GM12878 (cell line): ENCODE measurements around the gene MRPS9. TPM values are rescaled to one million over a fixed set of nuclear protein-coding genes. Genes with fewer than 3 reads are reported as not detected.

ENCODE experiments used
- polyA plus RNA-seq, 11 experiments: library from polyadenylated mRNA; depleted of rRNA in 4 of 11; unstranded in 6 of 11; stranded (reverse) in 5 of 11; fragments of >200 nt; fragmentation: Nextera tagmentation in 4 of 11; fragmentation: Illumina TruSeq in 1 of 11; extraction: Ambion mirVana in 4 of 11; extraction: Trizol in 1 of 11; gene quantifications; 1 replicate in 1 of 11; 2 replicates in 10 of 11; pipeline versions ENCODE4 v1.2.1 to v1.2.3, GENCODE V29; 2011 to 2016; ENCODE audit warnings: inconsistent platforms in 2 of 11, missing spikeins in 2 of 11, low read depth in 1 of 11
- total RNA-seq, 4 experiments: library from RNA; depleted of rRNA in 3 of 4; stranded (reverse); fragments of >200 nt in 3 of 4; fragmentation: Illumina TruSeq in 1 of 4; extraction: Trizol in 1 of 4; gene quantifications; 2 replicates each; pipeline versions ENCODE4 v1.2.1 to v1.2.3, GENCODE V29; 2013 to 2021

The MRPS9 gene
- total and polyA plus RNA-seq, 10 of the 15 experiments (the other 5 are each of a cell fraction or from before 2014, with no cell fraction given): 39.1 to 111 (median 63.4) TPM

Other genes starting within 250 kb of the MRPS9 start
- gene POU3F3, start 184.0 kb upstream of the MRPS9 start, total RNA-seq (2014; rRNA removed): not detected in 2 replicates
- not detected in 2 replicates for gene POU3F3, start 184.0 kb upstream of the MRPS9 start, total RNA-seq (2014; rRNA removed; fragmentation: Illumina TruSeq; extraction: Trizol)
- gene POU3F3, start 184.0 kb upstream of the MRPS9 start, total RNA-seq (2021): not detected in 2 replicates
- gene POU3F3, start 184.0 kb upstream of the MRPS9 start, polyA plus RNA-seq (2011; rRNA removed): not detected in 2 replicates
- gene POU3F3, start 184.0 kb upstream of the MRPS9 start, polyA plus RNA-seq (2014; fragmentation: Illumina TruSeq; extraction: Trizol): not detected in 2 replicates
- not detected for gene POU3F3, start 184.0 kb upstream of the MRPS9 start, polyA plus RNA-seq (2014; fragmentation: Nextera tagmentation; extraction: Ambion mirVana)
- gene POU3F3, start 184.0 kb upstream of the MRPS9 start, polyA plus RNA-seq (2014; rRNA removed): not detected in 2 replicates
- gene POU3F3, start 184.0 kb upstream of the MRPS9 start, polyA plus RNA-seq (2016; fragmentation: Nextera tagmentation; extraction: Ambion mirVana): not detected
- gene GPR45, start 203.7 kb downstream of the MRPS9 start, total RNA-seq (2014; rRNA removed): not detected in 2 replicates
- gene GPR45, start 203.7 kb downstream of the MRPS9 start, total RNA-seq (2014; rRNA removed; fragmentation: Illumina TruSeq; extraction: Trizol): not detected in 2 replicates
- gene GPR45, start 203.7 kb downstream of the MRPS9 start, total RNA-seq (2021): not detected in 2 replicates
- gene GPR45, start 203.7 kb downstream of the MRPS9 start, polyA plus RNA-seq (2011; rRNA removed): not detected in 2 replicates
- not detected in 2 replicates for gene GPR45, start 203.7 kb downstream of the MRPS9 start, polyA plus RNA-seq (2014; fragmentation: Illumina TruSeq; extraction: Trizol)
- gene GPR45, start 203.7 kb downstream of the MRPS9 start, polyA plus RNA-seq (2014; fragmentation: Nextera tagmentation; extraction: Ambion mirVana): not detected
- gene GPR45, start 203.7 kb downstream of the MRPS9 start, polyA plus RNA-seq (2014; rRNA removed): 0.11 TPM in 1 of 2 replicates, not detected in the other
- gene GPR45, start 203.7 kb downstream of the MRPS9 start, polyA plus RNA-seq (2016; fragmentation: Nextera tagmentation; extraction: Ambion mirVana): not detected